ENCODE results near the gene ECE1.

GRCh38 chr1:21245688-21246229, 44.5 kb downstream of the ECE1 start:
- TF ChIP-seq CTCF (IDR thresholded peaks at IDR 0.05) (no peak), POLR2A (IDR thresholded peaks at IDR 0.05) (no peak)

Measured in uterus (tissue), 2 donors.